Measurements from ENCODE around the gene KIF4B.
A peak's percentile ranks its signal among the peaks of the same experiment; 100 is the strongest.
"Not testable (repeated sequence)": the region's sequence is repeated elsewhere in the genome, so short reads cannot be mapped to it uniquely, and the experiment has no call there.

KIF4B gene

GRCh38 chr5:155027993-155028629 lies 14.6 kb downstream of the KIF4B start:
- H3K4me2 ChIP-seq (ENCODE audit: low read depth, low read length, poor library complexity, severe bottlenecking), result no peak overlapping the region
- H3K4me1 ChIP-seq (ENCODE audit: insufficient read depth, low read length, poor library complexity, severe bottlenecking), result no peaks in the 10 kb centered on the region
- TF ChIP-seq EZH2phosphoT487 (IDR thresholded peaks at IDR 0.05; ENCODE audit: borderline replicate concordance) (no peak), CTCF (conservative IDR thresholded peaks at IDR 0.05; ENCODE audit: low read length) (peak; percentile 47)
- no peaks in the 10 kb centered on the region for H4K20me1 ChIP-seq (ENCODE audit: insufficient read depth, low read length, poor library complexity, severe bottlenecking)
- no peaks in the 10 kb centered on the region for H3F3A ChIP-seq (ENCODE audit: low read depth)
- no peak overlapping the region for H2AFZ ChIP-seq (ENCODE audit: low read length)
- H3K27me3 ChIP-seq (ENCODE audit: insufficient read depth, low read length, poor library complexity, severe bottlenecking), result no peaks in the 10 kb centered on the region
- no peaks in the 10 kb centered on the region for H3K36me3 ChIP-seq (ENCODE audit: insufficient read depth, low read length)
- no peak overlapping the region for H3K4me3 ChIP-seq (ENCODE audit: low read length, poor library complexity, severe bottlenecking)
- no peaks in the 10 kb centered on the region for H3K79me2 ChIP-seq (ENCODE audit: insufficient read depth, low read length)
- no peaks in the 10 kb centered on the region for H3K9me3 ChIP-seq (ENCODE audit: insufficient read depth, low read depth, low read length)
- no peaks in the 10 kb centered on the region for H3K9me2 ChIP-seq (replicated peaks; ENCODE audit: low read depth, low read length)
- H3K9ac ChIP-seq (ENCODE audit: low read depth, low read length, poor library complexity, severe bottlenecking), result no peak overlapping the region

GRCh38 chr5:155029240-155029639 lies 15.7 kb downstream of the KIF4B start:
- H3K9me3 ChIP-seq (ENCODE audit: insufficient read depth, low read depth, low read length), result no peaks in the 10 kb centered on the region
- no peaks in the 10 kb centered on the region for H3K36me3 ChIP-seq (ENCODE audit: insufficient read depth, low read length)
- no peak overlapping the region for H3K4me2 ChIP-seq (ENCODE audit: low read depth, low read length, poor library complexity, severe bottlenecking)
- H3K9ac ChIP-seq (ENCODE audit: low read depth, low read length, poor library complexity, severe bottlenecking), result no peak overlapping the region
- TF ChIP-seq CTCF (conservative IDR thresholded peaks at IDR 0.05; ENCODE audit: low read length) (no peak), EZH2phosphoT487 (IDR thresholded peaks at IDR 0.05; ENCODE audit: borderline replicate concordance) (no peak)
- H3F3A ChIP-seq (ENCODE audit: low read depth), result no peaks in the 10 kb centered on the region
- no peak overlapping the region for H2AFZ ChIP-seq (ENCODE audit: low read length)
- H3K4me1 ChIP-seq (ENCODE audit: insufficient read depth, low read length, poor library complexity, severe bottlenecking), result no peaks in the 10 kb centered on the region
- no peaks in the 10 kb centered on the region for H4K20me1 ChIP-seq (ENCODE audit: insufficient read depth, low read length, poor library complexity, severe bottlenecking)
- H3K9me2 ChIP-seq (replicated peaks; ENCODE audit: low read depth, low read length), result no peaks in the 10 kb centered on the region
- no peaks in the 10 kb centered on the region for H3K79me2 ChIP-seq (ENCODE audit: insufficient read depth, low read length)
- H3K27me3 ChIP-seq (ENCODE audit: insufficient read depth, low read length, poor library complexity, severe bottlenecking), result no peaks in the 10 kb centered on the region
- no peak overlapping the region for H3K4me3 ChIP-seq (ENCODE audit: low read length, poor library complexity, severe bottlenecking)

- H3K9ac ChIP-seq (ENCODE audit: low read depth, low read length, poor library complexity, severe bottlenecking); H3K9me2 ChIP-seq (replicated peaks; ENCODE audit: low read depth, low read length); H3K9me3 ChIP-seq (ENCODE audit: insufficient read depth, low read depth, low read length); H3K79me2 ChIP-seq (ENCODE audit: insufficient read depth, low read length); H3F3A ChIP-seq (ENCODE audit: low read depth); H3K4me2 ChIP-seq (ENCODE audit: low read depth, low read length, poor library complexity, severe bottlenecking); H3K4me3 ChIP-seq (ENCODE audit: low read length, poor library complexity, severe bottlenecking); H3K27me3 ChIP-seq (ENCODE audit: insufficient read depth, low read length, poor library complexity, severe bottlenecking); H4K20me1 ChIP-seq (ENCODE audit: insufficient read depth, low read length, poor library complexity, severe bottlenecking); H3K4me1 ChIP-seq (ENCODE audit: insufficient read depth, low read length, poor library complexity, severe bottlenecking); H3K36me3 ChIP-seq (ENCODE audit: insufficient read depth, low read length); H2AFZ ChIP-seq (ENCODE audit: low read length): not testable (repeated sequence)
These were observed 20.7 kb downstream of the KIF4B start for GRCh38 chr5:155034145-155034744.

GRCh38 chr5:155035087-155035486 lies 21.5 kb downstream of the KIF4B start:
- not testable (repeated sequence) for H3K4me1 ChIP-seq (ENCODE audit: insufficient read depth, low read length, poor library complexity, severe bottlenecking); H4K20me1 ChIP-seq (ENCODE audit: insufficient read depth, low read length, poor library complexity, severe bottlenecking); H2AFZ ChIP-seq (ENCODE audit: low read length); H3F3A ChIP-seq (ENCODE audit: low read depth); H3K9me3 ChIP-seq (ENCODE audit: insufficient read depth, low read depth, low read length); H3K9me2 ChIP-seq (replicated peaks; ENCODE audit: low read depth, low read length); H3K4me3 ChIP-seq (ENCODE audit: low read length, poor library complexity, severe bottlenecking); H3K79me2 ChIP-seq (ENCODE audit: insufficient read depth, low read length); H3K4me2 ChIP-seq (ENCODE audit: low read depth, low read length, poor library complexity, severe bottlenecking); H3K36me3 ChIP-seq (ENCODE audit: insufficient read depth, low read length); H3K9ac ChIP-seq (ENCODE audit: low read depth, low read length, poor library complexity, severe bottlenecking); H3K27me3 ChIP-seq (ENCODE audit: insufficient read depth, low read length, poor library complexity, severe bottlenecking)

Data from Loucy (cell line).